GM18868 (cell line): ENCODE data around the gene PIGR.
"Not testable (repeated sequence)": the region's sequence is repeated elsewhere in the genome, so short reads cannot be mapped to it uniquely, and the experiment has no call there.

ENCODE experiments used
- ATAC-seq: cut with Tn5 transposase; IDR thresholded peaks from one replicate; pipeline ENCODE4 v1.9.1; 2021; ENCODE audit warnings: mild to moderate bottlenecking, moderate library complexity; ENCODE audit not compliant: unreplicated experiment

The PIGR gene

DNA sequence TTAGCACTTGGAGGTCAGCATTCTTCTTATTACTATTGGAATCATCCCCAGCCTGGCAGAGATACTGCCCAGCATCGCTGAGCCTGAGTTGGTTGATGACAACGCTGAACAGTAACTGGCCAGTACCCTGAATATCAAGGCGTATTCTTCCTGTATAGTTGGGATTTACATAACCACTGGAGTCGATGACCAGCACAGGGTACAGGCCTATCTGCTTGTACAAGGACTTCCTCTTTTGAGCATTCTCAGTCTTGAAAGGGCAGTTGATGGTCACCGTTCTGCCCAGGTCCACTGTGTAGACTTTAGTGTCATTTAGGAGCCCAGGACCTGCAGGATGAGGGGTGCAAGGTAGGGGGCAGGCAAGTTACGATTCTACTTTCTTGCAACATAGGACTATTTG lies 8.8 kb downstream of the PIGR start:
- ATAC-seq = no peak

DNA sequence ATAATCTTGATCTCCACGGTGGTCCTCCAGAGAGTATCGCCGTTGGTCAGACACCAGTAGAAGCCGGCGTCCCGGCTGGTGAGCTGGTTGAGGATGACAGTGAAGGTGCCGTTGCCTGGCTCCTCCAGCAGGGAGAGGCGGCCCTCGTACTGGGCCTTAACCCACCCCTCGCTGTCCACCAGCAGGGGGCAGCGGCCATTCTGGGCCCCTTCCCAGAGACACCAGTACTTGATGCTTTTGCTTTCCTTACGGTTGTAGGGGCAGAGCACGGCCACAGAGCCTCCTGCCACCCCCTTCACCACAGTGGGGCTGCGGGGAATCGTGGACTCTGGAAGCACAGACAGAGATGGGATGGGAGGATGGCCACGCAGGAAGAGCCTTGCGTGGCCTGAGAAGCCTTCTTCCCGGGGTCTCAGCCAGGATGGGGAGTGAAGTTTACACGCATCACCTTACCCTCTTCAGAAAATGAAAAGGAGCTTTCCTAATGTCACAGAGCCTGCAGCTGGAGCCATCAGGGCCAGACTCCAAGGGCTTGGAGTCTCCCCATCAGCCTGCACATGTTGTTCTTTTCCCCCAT lies 10.7 kb downstream of the PIGR start:
- no peak for ATAC-seq

DNA sequence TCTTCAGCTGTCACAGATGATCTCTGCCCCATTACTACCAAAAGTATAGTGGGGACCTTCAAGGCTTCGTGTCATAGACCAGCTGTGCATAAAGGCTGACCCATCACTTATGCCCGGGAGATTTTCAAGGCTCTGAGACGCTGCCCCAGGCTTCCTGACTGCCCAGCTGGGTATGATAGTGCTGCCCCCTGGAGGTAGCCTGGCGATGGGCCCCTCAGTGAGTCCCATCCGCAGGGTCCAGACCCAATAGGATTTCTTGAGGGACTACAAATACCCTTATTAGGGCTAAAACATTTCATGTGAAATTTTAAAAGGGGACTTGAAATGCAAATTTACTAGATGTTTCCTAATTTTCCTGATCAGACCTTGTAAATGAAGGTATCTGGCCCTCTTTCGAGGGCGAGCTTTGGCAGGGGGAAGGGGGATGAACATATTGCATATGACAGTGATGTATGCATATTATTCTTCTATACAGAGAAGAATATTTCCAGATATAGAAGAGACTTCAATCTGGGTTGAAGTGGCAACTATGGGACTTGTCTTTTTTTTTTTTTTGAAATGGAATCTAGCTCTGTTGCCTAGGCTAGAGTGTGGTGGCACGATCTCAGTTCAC lies 12.8 kb downstream of the PIGR start:
- ATAC-seq = no peak

GRCh38 chr1:206932177-206932576 lies 14.1 kb downstream of the PIGR start:
- no peak for ATAC-seq

DNA sequence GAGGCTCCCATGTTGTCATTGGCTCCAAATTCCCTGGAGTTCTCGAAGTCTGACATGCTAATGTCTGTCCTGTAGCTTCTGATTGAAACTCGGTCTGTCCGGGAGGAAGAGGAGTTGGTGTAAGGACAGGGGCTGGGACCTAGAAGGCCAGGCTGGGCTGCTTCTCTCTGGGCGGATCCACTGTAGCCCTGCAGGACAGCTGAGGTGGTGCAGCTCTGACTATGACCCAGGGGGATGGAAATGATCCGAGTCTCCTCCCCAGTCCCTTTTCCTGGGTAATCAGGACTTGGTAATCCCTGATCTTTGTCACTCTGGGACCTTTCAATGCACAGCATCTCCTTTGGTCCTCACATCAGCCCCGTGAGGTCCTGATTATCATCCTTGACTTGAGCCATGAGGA lies 14.6 kb downstream of the PIGR start:
- ATAC-seq = no peak

DNA sequence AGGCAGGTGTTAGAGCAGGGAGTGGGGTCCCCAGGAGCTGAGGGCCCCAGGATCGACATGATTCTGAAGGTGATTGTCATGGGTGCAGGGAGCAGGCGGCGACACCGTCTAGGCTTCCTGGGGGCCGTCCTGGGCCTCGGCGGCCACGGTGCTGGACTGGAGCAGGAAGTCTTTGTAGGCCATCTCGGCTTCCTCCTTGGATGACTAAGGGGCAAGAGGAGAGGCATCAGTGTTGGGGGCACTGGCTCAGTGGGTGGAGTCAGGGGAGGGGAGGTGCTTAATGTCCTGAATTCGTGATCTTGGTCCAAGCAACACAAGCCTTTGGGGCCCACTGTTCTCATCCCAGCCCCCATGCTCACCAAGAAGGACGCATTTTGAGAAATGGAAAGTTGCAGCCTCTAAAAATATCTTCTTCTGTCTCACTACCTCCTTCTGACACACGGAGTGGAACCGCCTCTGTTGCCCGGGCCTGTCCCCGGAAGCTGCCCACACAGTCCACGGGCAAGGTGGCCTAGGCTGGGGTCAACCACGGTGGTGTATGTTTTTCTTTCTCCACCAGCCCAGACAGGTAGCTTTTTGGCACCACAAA lies 16.0 kb downstream of the PIGR start:
- ATAC-seq = peak; percentile 85

DNA sequence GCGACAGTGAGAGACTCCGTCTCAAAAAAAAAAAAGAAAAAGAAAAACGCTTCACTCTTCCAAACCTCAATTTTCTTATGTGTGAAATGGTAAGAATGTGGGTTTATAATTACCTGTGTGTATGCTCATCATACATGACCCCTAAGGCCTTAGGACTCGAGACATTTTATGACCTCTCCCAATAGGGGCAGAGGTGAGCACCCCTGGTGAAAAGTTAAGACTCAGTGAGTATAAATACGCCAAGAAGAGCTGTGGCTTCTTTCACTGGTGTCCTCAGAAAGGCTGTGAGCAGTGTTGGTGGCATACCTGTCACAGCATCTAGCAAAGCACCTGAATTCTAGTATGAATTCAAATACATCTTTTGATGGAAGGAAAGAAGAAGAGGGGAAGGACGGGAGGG lies 16.7 kb downstream of the PIGR start:
- ATAC-seq = no peak

- ATAC-seq = no peak
Measured at GRCh38 chr1:206926286-206926685, 20.0 kb downstream of the PIGR start.

DNA sequence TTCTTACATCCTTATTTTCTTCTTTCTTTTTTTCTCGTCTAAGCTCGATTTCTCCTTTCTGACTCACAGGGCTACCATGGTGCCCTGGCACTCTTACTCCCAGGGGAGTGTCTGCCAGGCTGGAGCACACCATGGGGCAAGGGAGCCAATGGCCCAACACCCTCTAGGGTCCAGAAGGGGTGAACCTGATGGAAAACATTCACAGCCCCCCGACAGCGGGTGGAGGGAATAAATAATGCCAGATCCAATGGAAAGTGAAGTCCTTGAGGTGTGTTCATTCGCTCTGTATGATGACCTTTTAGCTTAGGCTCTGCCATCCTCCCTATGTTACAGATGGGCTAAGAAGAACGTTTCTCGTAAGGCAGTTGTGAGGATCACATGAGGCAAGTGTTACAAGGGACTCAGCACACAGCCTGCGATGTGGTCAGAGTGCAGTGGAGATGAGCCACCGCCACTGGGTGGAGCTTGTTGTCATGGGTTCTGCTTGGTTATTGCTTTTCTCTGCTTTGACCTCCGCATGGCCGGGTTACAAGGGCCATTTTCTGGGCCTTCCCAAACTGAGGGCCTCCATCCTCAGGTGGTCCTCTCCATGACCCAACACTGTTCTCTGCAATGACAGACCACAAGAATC lies 21.0 kb downstream of the PIGR start:
- ATAC-seq = peak; percentile 48

- ATAC-seq = peak; percentile 23
Measured at GRCh38 chr1:206924592-206925105, 21.6 kb downstream of the PIGR start.

- ATAC-seq = not testable (repeated sequence)
Measured at GRCh38 chr1:206923961-206924557, 22.2 kb downstream of the PIGR start.

DNA sequence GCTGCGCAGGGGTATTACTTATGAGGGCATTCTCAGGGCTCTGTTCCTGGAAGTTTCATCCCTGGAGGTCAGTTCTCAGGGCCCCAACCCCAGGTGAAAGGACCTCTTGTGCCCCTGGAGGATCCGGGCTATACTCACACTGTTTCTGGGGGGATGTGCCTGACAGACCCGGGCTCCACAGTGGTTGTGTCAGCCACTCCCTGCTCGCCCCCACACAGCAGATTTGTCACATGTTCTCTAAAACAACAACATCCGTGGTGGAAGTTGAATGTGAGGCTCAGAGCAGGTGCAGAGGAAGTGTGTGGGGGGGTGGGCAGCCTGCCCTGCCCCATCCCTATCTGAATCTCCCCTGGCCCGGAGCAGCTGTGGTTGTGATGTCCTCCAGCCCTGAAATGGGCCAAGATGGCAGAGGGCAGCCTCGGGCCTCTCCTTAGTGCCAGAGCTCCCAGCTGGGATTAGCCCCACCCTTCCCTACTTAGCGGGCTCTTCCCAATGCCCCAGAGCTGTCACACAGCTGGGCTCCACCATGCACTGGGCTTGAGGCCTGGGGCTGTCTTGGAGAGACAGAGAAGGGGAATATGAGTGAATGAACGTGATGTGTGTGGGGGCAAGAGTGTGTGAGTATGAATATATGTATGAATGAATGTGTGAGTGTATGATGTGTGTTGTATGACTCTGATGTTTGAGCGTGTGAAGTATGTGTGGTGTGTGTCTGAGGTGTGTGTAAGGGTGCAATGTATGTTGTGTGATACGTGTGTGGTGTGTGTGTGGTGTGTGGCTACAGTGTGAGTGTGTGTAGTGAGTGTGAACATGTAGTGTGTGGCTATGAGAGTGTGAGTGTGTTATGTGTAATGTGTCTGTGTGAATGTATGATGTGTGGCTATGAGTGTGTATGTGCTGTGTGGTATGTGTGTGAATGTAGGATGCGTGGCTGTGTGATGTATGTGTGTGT lies 23.0 kb downstream of the PIGR start:
- peak; percentile 54 for ATAC-seq

GRCh38 chr1:206922524-206922923 lies 23.7 kb downstream of the PIGR start:
- no peak for ATAC-seq

GRCh38 chr1:206921772-206922265 lies 24.4 kb downstream of the PIGR start, which contains the start of gene FCMR:
Gene FCMR (minus strand): TSS chr1:206921941. CDS start chr1:206921854, 87 bp downstream.
- ATAC-seq = no peak

- ATAC-seq = no peak
Measured at GRCh38 chr1:206918076-206918475, 28.2 kb downstream of the PIGR start.

GRCh38 chr1:206916000-206916709 lies 30.1 kb downstream of the PIGR start:
- no peak for ATAC-seq

DNA sequence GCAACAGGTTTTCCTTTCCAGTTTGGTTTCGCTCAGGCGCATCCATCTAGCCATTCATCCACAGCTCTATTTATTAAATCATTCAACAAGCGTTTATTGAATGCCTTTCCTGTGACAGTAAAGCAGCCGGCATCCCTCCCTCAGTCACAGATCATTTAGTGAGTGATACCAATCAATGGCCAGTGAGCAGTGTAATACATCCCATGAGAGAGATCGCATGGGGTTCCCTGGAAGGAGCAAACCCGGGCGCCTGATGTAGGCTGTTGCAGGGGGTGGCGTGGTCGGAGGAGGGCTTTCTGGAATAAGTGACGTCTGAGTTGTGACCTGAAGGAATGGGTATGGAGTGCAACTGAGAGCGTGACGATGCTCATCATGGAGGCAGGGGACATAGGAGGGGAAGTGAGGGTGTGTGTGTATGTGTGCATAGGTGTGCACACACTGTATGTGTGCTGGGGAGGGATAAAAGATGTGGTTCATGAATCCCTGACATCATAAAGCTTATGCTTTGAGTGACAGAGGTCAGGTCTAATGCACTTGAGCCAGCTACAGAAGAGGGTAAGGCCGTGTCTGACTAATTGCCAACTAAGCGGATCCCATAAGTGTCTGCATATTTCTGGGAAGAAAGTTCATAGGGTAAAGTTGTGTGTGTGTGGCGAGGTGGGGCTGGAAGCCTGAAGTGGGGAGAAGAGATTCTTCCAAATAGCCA lies 31.1 kb downstream of the PIGR start:
- ATAC-seq = no peak

GRCh38 chr1:206913766-206914537 lies 32.3 kb downstream of the PIGR start:
- ATAC-seq = no peak
